ENCODE results near the gene SLC25A1. TPM values are rescaled to one million over a fixed set of nuclear protein-coding genes. Genes with fewer than 3 reads are reported as not detected.

SLC25A1 gene
- total RNA-seq, 1 donor from 2014 or later = 19.3 TPM

GRCh38 chr22:19138217-19139000, 40.1 kb downstream of the SLC25A1 start:
- no peak for DNase-seq (ENCODE audit: low spot score)

GRCh38 chr22:19137384-19138216, 40.9 kb downstream of the SLC25A1 start:
- no peak for DNase-seq (ENCODE audit: low spot score)

DNA sequence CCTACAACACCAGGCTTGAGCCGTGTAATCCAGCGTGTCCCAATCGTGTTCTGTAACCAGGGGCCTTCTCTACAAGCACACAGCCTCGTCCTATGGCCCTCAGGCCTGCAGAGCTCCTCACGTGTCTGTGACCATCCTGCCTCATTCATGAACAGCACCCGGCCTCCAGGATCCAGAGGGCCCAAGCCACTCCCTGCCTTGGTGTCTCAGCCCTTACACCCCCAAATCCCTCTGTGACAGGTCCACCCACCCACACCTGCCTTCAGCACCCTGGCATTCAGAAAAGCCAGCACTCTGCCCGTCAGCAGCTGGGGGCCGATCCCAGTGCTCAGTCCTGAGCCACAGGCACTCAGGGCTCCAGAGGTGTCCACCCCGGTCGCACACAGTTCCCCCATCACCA, 41.6 kb downstream of the SLC25A1 start:
- no peak for DNase-seq (ENCODE audit: low spot score)

- DNase-seq (ENCODE audit: low spot score) = no peak
Observed at GRCh38 chr22:19134874-19135273, 43.7 kb downstream of the SLC25A1 start.

DNA sequence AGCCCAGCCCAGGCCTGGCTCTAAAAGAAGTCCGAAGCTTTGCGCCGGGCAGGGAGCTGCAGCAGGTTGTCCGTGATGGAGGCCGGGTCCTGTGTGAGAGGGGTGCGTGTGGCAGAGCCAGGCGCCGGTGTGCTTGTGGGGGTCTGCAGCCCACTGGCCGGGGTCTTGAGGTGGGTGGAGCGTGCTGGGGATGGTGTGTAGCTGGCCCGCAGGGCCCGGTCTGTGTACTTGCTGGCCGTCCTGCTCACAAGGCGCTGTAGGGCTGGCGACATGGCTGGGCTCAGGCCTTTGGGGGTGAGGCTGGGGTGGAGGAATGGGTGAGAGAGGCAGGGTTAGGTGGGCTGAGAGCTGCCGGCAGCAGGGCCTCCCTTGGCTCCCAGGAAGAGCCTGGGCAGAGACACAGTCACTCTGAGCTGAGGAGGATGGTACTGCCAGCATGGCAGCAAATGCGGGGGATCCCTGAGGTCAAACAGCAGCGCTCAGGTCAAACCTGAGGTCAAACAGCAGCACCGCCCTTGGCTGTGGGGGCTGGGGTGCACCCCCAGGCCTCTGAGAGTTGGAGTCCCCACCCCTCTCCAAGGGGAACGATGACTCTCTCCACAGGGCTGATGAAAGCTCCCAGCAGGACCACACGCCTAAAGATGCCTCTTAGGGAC, 44.2 kb downstream of the SLC25A1 start:
- DNase-seq (ENCODE audit: low spot score) = no peak

- DNase-seq (ENCODE audit: low spot score) = no peak
Observed at GRCh38 chr22:19133561-19133960, 45.0 kb downstream of the SLC25A1 start.

GRCh38 chr22:19132693-19133400, 45.7 kb downstream of the SLC25A1 start:
- DNase-seq (ENCODE audit: low spot score) = no peak

DNA sequence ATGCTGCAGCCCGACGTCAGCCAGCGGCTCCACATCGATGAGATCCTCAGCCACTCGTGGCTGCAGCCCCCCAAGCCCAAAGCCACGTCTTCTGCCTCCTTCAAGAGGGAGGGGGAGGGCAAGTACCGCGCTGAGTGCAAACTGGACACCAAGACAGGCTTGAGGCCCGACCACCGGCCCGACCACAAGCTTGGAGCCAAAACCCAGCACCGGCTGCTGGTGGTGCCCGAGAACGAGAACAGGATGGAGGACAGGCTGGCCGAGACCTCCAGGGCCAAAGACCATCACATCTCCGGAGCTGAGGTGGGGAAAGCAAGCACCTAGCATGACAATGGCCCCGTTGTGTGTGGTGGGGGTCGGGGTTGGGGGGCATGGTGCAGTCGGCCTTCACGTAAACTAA, 46.4 kb downstream of the SLC25A1 start:
- no peak for DNase-seq (ENCODE audit: low spot score)

DNA sequence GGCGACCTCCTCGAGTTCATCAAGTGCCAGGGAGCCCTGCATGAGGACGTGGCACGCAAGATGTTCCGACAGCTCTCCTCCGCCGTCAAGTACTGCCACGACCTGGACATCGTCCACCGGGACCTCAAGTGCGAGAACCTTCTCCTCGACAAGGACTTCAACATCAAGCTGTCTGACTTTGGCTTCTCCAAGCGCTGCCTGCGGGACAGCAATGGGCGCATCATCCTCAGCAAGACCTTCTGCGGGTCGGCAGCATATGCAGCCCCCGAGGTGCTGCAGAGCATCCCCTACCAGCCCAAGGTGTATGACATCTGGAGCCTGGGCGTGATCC, 46.9 kb downstream of the SLC25A1 start:
- DNase-seq (ENCODE audit: low spot score) = no peak

- DNase-seq (ENCODE audit: low spot score) = no peak
Observed at GRCh38 chr22:19130959-19131684, 47.4 kb downstream of the SLC25A1 start, which contains the start of gene TSSK2. TSS of gene TSSK2 (plus strand) at chr22:19131308. CDS start at chr22:19131400, 92 bp downstream.

DNA sequence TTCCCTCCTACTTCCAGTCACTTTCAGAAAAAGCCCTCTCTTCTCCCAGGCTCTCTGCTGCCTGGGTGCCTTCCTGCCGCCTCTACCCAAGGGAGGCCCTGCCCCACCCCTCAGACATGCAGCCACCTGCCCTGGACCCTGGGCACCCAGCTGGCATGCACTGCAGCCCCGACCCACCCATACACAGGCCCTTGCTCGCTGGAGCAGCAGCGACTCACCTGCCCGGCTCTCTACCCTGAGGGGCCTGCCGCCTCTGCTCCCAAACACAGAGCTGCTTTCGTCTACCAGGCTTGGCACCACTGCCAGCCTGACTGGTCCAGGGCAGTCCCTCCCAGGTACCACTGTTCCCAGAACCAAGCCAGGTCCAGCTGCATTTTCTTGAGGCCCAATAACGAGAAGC, 48.7 kb downstream of the SLC25A1 start:
- DNase-seq (ENCODE audit: low spot score) = no peak

- DNase-seq (ENCODE audit: low spot score) = no peak
Observed at GRCh38 chr22:19128946-19129727, 49.4 kb downstream of the SLC25A1 start.

DNA sequence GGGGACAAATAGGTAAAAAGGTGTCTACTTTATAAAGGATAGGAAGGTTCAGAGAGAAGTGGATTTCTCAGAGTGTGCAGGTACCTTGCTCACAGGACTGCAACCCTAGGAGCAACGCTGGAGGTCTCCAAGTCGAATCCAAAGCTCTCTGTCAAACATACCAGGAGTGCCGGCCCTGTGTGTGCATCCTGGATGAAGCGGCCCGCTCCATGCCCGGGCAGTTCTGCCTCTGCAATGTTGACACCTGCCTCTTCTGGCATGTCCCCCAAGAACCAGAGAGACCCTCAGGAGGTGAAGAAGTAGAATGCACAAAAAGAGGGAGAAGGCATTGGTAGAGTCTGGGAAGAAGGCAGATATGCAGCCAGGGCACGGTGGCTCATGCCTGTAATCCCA, 50.5 kb downstream of the SLC25A1 start:
- DNase-seq (ENCODE audit: low spot score) = no peak

DNA sequence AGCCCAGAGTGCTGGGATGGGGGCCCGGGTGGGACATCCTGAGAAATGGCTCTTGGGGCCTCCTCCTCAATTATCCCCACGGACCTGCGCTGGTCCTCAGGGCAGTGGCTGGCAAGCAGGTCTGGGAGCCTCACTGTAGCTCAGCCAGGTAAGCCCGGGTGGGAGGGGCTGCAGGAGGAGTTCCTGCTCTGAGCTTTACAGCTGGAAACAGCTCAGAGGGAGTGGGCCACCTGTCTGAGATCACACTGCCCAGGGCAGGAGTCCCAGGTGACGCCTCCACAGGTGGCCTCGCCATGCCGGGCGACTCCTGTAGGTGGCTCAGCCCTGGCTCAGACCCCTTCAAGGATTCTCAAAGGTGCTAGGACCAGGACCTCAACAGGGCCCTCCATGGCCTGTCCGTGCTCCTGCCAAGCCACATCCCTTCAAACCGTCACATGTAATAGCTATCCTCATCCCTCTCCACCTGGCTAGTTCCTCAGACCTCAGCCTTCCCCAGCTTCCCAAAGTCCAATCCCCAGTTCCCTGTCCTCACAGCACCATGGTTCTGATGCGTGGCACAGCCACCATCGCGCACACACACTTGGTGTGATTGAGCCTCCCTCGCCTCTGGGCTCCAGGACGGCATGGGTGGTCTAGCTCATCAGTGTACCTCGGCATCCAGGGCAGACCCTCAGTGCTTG, 51.1 kb downstream of the SLC25A1 start:
- DNase-seq (ENCODE audit: low spot score) = no peak

- DNase-seq (ENCODE audit: low spot score) = no peak
Observed at GRCh38 chr22:19126309-19127273, 51.9 kb downstream of the SLC25A1 start.
